ENCODE measurements around the gene ENOX1.
"Not testable (repeated sequence)": the region's sequence is repeated elsewhere in the genome, so short reads cannot be mapped to it uniquely, and the experiment has no call there.

ENOX1 gene

GRCh38 chr13:43416408-43416807, 370.4 kb downstream of the ENOX1 start:
- DNase-seq, result not testable (repeated sequence)

DNA sequence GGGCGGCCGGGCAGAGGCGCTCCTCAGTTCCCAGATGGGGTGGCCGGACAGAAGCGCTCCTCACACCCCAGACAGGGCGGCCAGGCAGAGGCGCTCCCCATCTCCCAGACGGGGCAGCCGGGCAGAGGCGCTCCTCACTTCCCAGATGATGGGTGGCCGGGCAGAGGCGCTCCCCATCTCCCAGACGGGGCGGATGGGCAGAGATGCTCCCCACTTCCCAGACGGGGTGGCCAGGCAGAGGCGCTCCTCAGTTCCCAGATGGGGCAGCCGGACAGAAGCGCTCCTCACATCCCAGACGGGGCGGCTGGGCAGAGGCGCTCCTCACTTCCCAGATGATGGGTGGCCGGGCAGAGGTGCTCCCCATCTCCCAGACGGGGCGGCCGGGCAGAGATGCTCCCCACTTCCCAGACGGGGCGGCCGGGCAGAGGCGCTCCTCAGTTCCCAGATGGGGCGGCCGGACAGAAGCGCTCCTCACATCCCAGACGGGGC, 370.8 kb downstream of the ENOX1 start:
- not testable (repeated sequence) for DNase-seq

DNA sequence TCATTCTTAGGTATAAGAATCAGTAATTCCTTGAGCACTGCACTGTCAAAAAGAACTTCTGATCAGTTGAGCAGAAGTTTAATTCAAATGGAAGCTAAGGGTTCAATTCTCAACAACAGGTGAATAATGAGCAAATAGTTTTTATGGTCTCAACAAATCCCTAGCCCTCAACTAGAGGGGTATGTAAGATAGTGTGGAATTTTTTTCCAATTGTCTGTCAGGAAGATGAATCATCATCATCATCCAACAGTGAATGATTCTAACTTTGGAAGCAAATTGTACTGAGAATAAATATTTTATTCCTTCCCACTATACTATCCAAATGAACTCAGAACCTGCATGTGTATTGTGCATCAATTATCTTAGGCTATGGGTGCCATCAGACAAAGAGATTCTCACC, 372.7 kb downstream of the ENOX1 start:
- DNase-seq, result no peak

DNA sequence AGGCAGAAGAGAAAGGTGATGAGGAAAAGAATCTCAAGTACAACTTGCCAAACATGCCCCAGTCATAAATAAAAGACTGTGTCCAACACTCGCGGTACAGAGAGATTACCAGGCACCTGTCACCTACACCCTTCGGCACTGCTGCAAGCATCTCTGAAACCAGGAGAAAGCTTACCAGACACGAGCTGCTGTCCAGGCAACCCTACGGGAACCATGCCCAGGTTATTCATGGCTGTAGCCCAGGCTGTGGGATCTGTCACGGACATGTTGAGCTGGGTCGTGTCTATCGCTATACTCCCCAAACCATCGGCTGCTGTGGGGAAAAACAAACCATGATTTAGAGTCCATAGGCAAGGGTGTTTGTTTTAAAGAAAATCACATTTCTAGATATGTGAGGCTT, 375.0 kb downstream of the ENOX1 start:
- no peak for DNase-seq

GRCh38 chr13:43411211-43411610, 375.6 kb downstream of the ENOX1 start:
- no peak for DNase-seq

DNA sequence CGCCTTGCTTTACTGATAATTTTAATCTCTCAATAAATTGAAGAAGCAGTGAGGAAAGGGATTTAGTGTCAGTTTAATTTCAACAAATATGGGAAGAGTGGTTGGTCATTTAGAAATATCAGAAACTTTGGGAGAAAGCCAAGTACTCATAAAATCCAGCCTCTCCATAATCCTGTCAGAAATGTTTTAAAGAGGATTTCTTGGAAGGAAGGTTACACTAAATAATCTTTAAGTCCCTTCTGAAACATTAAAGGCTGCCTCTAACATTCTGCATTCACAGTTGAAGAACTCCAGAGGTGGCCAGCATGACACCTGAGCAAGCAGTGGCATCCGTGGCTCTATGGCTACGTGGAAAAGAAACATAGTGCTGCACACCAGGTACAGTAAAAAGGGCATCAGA, 378.5 kb downstream of the ENOX1 start:
- DNase-seq, result no peak

- DNase-seq, result no peak
Measured at GRCh38 chr13:43407023-43407581, 379.7 kb downstream of the ENOX1 start.

GRCh38 chr13:43405457-43405856, 381.3 kb downstream of the ENOX1 start:
- no peak for DNase-seq

DNA sequence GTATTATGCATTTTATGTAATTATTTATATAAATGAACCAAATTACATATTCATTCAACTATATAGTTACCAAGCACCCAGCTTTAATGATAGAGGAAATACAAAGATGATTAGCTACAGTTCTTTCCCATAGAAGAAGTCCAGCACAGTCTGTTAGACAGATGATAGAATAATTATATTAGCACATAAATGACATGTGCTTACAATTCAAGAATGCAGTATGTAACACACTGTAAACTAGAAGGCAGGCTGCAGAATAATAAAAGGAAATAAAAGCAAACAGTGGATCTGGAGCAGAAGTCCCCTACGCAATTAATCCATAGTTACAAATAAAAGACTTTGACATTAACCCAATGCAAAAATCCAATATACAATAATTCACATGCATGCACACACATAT, 384.4 kb downstream of the ENOX1 start:
- DNase-seq, result no peak

GRCh38 chr13:43401361-43401760, 385.4 kb downstream of the ENOX1 start:
- DNase-seq, result peak; percentile 65

DNA sequence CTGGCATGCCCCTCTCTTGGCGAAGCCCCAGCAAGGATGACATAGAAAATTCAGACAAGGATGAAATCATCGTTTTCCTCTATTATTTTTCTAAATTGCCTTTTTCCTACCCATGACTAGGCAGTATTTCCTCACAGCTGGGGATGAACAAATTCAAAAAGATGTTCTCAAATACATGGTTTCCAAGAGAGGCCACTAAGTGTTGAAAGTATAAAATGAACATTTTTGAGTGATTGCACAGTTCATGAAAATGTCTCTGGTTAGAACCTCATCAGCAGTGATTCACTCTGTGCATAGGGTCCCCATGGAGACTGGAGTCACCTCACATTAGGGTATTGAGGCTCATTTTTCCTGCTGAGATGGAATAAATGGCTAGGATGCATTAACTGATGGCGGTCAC, 389.7 kb downstream of the ENOX1 start:
- no peak for DNase-seq

DNA sequence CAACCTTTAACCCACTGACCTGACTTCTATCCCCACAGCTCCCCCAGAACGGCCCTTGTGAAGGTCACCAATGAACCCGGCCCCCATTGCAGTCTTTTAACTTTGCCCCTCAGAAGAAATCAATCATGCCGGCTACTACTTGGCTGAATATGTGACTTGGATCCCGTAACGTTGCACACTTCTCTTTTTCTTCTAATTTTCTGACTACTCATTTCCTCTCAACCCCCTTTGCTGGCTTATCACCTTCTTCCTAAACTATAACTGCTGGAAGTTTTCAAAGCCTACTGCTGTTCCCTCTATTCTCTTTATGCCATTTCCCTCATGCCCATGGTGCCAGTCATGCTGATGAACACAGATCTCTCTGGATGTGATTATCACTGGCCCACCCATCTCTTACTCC, 395.7 kb downstream of the ENOX1 start:
- peak; percentile 56 for DNase-seq

GRCh38 chr13:43390619-43391018, 396.2 kb downstream of the ENOX1 start:
- DNase-seq, result peak; percentile 65

DNA sequence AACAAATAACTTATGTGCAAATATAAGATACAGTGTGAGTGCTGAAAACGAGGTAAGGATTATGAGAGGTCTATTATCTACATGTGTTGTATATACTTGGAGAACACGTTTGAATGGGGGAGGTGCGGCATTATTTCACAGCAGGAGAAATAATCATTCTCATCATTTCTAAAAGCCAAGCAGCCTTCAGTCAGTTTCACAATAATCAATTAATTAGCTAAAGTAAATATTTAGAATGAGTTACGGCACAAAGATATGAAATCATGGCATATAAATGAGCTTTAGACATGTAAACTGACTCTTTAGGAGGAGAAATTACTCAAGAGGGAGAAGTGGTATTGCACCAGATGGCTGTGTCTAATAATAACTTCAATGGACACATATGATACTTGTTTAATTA, 396.8 kb downstream of the ENOX1 start:
- DNase-seq, result peak; percentile 71

DNA sequence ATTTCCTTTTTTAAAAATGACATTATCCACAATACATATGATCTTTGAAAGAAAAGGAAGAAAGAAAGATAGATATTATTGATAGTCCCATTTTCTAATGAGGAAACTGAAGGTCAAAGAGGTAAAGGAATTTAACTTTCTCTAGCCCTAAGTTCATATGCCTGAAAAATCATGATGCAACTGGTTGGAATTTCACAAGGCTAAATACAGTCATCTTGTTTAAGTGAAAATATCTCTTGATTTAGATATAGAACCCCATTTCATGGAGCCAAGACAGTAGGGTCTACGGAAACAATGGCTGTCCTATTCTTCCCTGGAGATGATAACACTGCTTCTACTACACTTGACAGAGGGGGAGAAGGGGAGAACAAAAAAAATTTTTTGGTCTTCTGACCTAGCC, 397.2 kb downstream of the ENOX1 start:
- DNase-seq, result peak; percentile 62

DNA sequence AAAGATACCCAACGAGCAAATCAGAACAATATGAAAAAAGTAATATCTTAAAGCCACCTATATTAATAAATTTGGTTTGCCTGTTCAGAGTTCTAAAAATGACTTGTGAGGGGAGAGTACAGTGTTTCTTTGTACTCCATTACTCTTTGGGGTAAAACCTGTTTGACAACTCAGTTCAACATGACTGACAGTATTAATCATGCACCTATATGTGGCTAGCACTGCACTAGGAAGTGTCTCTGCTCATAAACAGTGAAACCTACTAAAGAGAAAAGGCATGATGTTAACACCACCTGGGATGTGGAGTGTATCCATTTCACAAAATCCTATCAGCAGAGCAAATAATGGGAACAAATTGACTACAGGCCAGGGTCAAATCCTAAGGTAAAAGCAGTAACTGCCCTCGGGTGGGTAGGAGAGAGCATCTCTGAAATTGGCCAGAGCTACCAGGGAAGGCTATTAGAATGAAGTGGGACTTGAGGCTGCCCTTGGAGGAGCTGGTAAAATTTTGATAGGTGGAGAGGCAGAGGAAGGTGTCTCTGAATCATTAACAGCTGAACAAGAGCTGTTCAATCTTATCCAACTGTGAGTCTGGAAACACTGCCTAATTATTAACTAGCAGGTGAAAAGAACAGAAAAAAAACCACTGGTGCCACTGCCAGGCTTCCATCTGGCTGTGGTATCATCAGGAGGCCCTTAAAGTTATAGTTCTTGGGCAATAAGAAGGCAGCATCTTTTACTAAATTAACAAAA, 398.3 kb downstream of the ENOX1 start:
- DNase-seq, result no peak

DNA sequence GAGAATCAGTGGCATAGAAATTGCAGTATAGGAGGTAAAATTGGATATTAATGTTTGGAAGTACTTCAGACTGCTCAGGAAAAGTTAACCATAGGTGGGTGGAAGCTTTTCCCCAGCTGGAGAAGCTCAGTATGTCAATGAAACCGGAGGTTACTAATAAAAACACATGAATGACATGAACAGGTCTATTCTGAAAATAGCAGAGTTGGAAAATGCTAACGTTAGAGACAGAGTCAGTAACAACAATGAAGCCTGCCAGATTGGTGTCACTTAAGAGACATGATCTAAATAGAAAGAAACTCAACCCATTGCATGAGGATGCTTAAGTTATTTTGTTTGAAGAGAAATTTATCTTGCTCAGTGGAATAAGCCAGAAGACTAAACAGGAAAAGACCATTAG, 398.9 kb downstream of the ENOX1 start:
- no peak for DNase-seq

- DNase-seq, result no peak
Measured at GRCh38 chr13:43383498-43384165, 403.1 kb downstream of the ENOX1 start.

- no peak for DNase-seq
Measured at GRCh38 chr13:43379738-43380137, 407.0 kb downstream of the ENOX1 start.

DNA sequence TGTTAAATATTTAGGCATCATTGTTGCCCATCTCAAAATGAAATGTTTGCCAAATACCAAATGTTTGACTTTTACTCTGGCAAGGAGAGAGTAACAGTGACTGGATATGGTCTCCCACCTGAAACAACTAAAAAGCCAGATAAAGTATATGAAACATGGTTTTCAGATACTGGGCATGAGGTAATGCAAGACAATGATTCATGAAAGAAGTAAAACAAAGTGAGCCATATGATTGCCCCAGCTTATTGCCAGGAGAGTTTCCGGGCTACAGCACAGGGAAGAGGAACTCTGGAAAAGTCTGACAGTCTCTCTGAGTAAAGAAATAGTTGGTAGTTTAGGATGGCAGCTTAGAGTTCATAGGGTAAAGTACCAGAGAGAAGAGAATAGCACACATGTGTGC, 408.8 kb downstream of the ENOX1 start:
- DNase-seq, result peak; percentile 68

GRCh38 chr13:43377149-43377548, 409.6 kb downstream of the ENOX1 start:
- DNase-seq, result no peak

- DNase-seq, result no peak
Measured at GRCh38 chr13:43376596-43376995, 410.2 kb downstream of the ENOX1 start.

DNA sequence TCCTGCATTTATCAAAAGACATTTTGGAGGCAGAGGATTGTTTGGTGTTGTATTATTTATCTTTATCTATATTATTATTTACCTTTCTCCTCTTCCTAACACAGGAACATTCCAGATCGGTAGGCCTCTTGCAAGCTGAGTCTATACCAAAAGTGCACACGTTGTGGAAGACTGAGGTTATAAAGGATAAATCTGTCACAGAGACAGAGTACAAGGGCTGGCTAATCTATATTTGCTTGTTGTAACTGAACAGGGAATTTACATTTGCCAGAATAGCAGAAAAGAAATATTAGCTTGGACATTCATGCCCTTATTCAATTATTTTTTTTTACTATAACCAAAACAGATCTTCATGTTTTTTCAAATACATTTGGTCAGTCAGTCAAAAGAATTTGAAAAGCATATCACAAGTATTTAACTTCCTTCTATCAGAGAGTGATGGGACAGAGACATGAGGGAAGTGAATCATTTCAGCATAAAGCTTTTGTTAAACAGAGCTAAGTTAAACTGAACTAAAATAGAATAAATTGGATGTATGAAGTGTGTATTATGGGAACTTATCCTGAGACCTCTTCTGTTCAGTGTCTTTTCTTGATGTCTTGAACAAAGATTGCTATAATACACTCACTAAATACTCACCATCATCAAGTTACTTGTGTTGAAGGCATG, 410.8 kb downstream of the ENOX1 start:
- peak; percentile 37 for DNase-seq

DNA sequence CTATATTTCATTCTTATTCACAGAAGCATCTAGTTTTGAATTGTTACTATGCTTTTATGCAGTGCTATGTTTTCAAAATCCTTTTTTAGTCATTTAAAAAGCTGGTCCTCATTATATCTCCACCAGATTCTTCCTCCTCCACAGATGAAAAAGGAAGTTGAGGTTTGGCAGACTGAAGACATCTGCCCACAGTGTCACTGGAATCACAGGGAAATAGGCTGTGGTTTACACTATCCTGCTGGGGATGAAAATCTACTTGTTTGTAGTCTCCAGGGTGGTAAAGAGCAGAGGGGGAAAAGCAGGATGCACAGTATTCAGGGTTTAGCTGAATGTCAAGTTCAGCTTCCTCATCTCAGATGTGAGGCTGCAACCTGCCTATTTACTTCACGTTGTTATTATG, 412.2 kb downstream of the ENOX1 start:
- DNase-seq, result peak; percentile 75
